H1 (cell line): ENCODE measurements around the gene MRPS6. TPM values are rescaled to one million over a fixed set of nuclear protein-coding genes. Genes with fewer than 3 reads are reported as not detected.
A peak's percentile ranks its signal among the peaks of the same experiment; 100 is the strongest.

Experiments used
- CTCF ChIA-PET: fragments of 300-600 bp; sonication (Branson Sonifier 250); formaldehyde crosslinking; loops from one replicate; lab custom pipeline; 2021; ENCODE audit not compliant: partially characterized antibody; lab: Charles Lee
- POLR2A ChIA-PET: fragments of 300-600 bp; sonication (Branson Sonifier 250); formaldehyde crosslinking; loops from one replicate; lab custom pipeline; 2021; ENCODE audit warnings: inconsistent platforms; ENCODE audit not compliant: partially characterized antibody; lab: Charles Lee
- DNase-seq, 2 experiments: peaks; one replicate each; pipeline versions ENCODE4 v3.0.0 to v3.0.0-alpha.2; 2010 to 2022; ENCODE audit warnings: low spot score in 2 of 2, low read depth in 1 of 2, mixed read lengths in 1 of 2
- FAIRE-seq: peaks from 2 replicates; lab custom pipeline; 2011; peaks lifted over from hg19 to GRCh38; lab: Jason Lieb, UNC
- H2AFZ ChIP-seq: 2 replicates; pipeline ENCODE4 v1.8.1; 2012; ENCODE audit warnings: low read length, inconsistent platforms
- H2AK5ac ChIP-seq: 2 replicates; pipeline ENCODE4 v1.6.1; 2013; ENCODE audit warnings: low read depth, low read length
- H2BK120ac ChIP-seq: replicated peaks from 2 replicates; pipeline ENCODE3; 2013; ENCODE audit warnings: low read depth, low read length, inconsistent platforms
- H2BK12ac ChIP-seq: 2 replicates; pipeline ENCODE4 v1.6.1; 2013; ENCODE audit warnings: low read depth, low read length
- H2BK15ac ChIP-seq: 2 replicates; pipeline ENCODE4 v1.6.1; 2013; ENCODE audit warnings: low read length
- H2BK20ac ChIP-seq: 2 replicates; pipeline ENCODE4 v1.6.1; 2013; ENCODE audit warnings: low read length
- H2BK5ac ChIP-seq: 2 replicates; pipeline ENCODE4 v1.6.1; 2013; ENCODE audit warnings: low read depth, low read length
- H3K14ac ChIP-seq: 2 replicates; pipeline ENCODE4 v1.6.1; 2013; ENCODE audit warnings: inconsistent platforms; ENCODE audit not compliant: insufficient read length
- H3K18ac ChIP-seq: 2 replicates; pipeline ENCODE4 v1.6.1; 2013; ENCODE audit warnings: low read length; ENCODE audit errors: extremely low read depth
- H3K23ac ChIP-seq: 2 replicates; pipeline ENCODE4 v1.6.1; 2013; ENCODE audit warnings: inconsistent platforms; ENCODE audit not compliant: insufficient read length
- H3K23me2 ChIP-seq: 2 replicates; pipeline ENCODE4 v1.6.1; 2013; ENCODE audit warnings: low read depth, low read length
- H3K27ac ChIP-seq: 2 replicates; pipeline ENCODE4 v1.6.1; 2011; ENCODE audit warnings: low read depth, low read length, inconsistent platforms
- H3K27me3 ChIP-seq, 4 experiments: replicated peaks in 1 of 4; 1 replicate in 1 of 4; 2 replicates in 3 of 4; pipeline versions ENCODE4 v1.6.1 to v1.8.1; 2011 to 2013; ENCODE audit warnings: low read length in 3 of 4, mild to moderate bottlenecking in 3 of 4, inconsistent platforms in 2 of 4, mixed read lengths in 2 of 4, moderate library complexity in 1 of 4; ENCODE audit not compliant: control insufficient read depth in 3 of 4, insufficient read depth in 3 of 4; ENCODE audit errors: extremely low read depth in 1 of 4
- H3K36me3 ChIP-seq, 4 experiments: 2 replicates each; pipeline versions ENCODE4 v1.6.1 to v1.8.1; 2011 to 2013; ENCODE audit warnings: mild to moderate bottlenecking in 4 of 4, low read length in 3 of 4, moderate library complexity in 2 of 4, control low read depth in 1 of 4, inconsistent platforms in 1 of 4; ENCODE audit not compliant: insufficient read depth in 4 of 4, control insufficient read depth in 2 of 4
- H3K4ac ChIP-seq: replicated peaks from 2 replicates; pipeline ENCODE3; 2013; ENCODE audit warnings: low read length, low read depth, mixed read lengths, inconsistent platforms; ENCODE audit not compliant: insufficient read length
- H3K4me1 ChIP-seq, 4 experiments: replicated peaks in 1 of 4; 1 replicate in 1 of 4; 2 replicates in 3 of 4; pipeline versions ENCODE4 v1.6.1 to v1.8.1; 2011 to 2013; ENCODE audit warnings: low read length in 3 of 4, inconsistent platforms in 2 of 4, mixed read lengths in 1 of 4; ENCODE audit not compliant: insufficient read depth in 4 of 4, control insufficient read depth in 3 of 4
- H3K4me2 ChIP-seq, 2 experiments: 2 replicates each; pipeline versions ENCODE4 v1.6.1 to v1.8.1; 2011 to 2013; ENCODE audit warnings: low read depth in 2 of 2, low read length in 2 of 2, control low read depth in 1 of 2, inconsistent platforms in 1 of 2, mild to moderate bottlenecking in 1 of 2; ENCODE audit not compliant: insufficient read depth in 1 of 2
- H3K4me3 ChIP-seq, 4 experiments: fragments of 200-600, 300-600 bp in 1 of 4; sonication (generic), shearing (Covaris generic), sonication (Bioruptor Twin) in 1 of 4; 2 replicates each; pipeline versions ENCODE4 v1.5.1 to v1.8.1; 2011 to 2016; ENCODE audit warnings: low read length in 4 of 4, low read depth in 3 of 4, control low read depth in 2 of 4, inconsistent platforms in 2 of 4, mild to moderate bottlenecking in 2 of 4, mixed read lengths in 1 of 4, moderate library complexity in 1 of 4; ENCODE audit not compliant: insufficient read depth in 2 of 4; ENCODE audit errors: extremely low read depth in 1 of 4
- H3K56ac ChIP-seq: replicated peaks from 2 replicates; pipeline ENCODE3; 2013; ENCODE audit warnings: low read depth, mild to moderate bottlenecking, mixed read lengths, low read length, inconsistent platforms; ENCODE audit not compliant: insufficient read length
- H3K79me1 ChIP-seq: 2 replicates; pipeline ENCODE4 v1.6.1; 2013; ENCODE audit warnings: low read depth, low read length, control low read depth
- H3K79me2 ChIP-seq, 2 experiments: 2 replicates each; pipeline versions ENCODE4 v1.6.1 to v1.8.1; 2012 to 2013; ENCODE audit warnings: low read length in 2 of 2, mild to moderate bottlenecking in 2 of 2, inconsistent platforms in 1 of 2; ENCODE audit not compliant: insufficient read depth in 2 of 2, control insufficient read depth in 1 of 2
- H3K9ac ChIP-seq, 4 experiments: replicated peaks in 1 of 4; 1 replicate in 1 of 4; 2 replicates in 3 of 4; pipeline versions ENCODE4 v1.6.1 to v1.8.1; 2011 to 2013; ENCODE audit warnings: low read depth in 3 of 4, low read length in 3 of 4, control low read depth in 2 of 4, mild to moderate bottlenecking in 2 of 4, moderate library complexity in 2 of 4, inconsistent platforms in 1 of 4; ENCODE audit errors: extremely low read depth in 1 of 4
- H3K9me3 ChIP-seq, 2 experiments: 2 replicates each; pipeline versions ENCODE4 v1.6.1 to v1.8.1; 2012 to 2013; ENCODE audit warnings: mild to moderate bottlenecking in 2 of 2, moderate library complexity in 2 of 2, control low read depth in 1 of 2, inconsistent platforms in 1 of 2, low read depth in 1 of 2, low read length in 1 of 2, mixed read lengths in 1 of 2; ENCODE audit not compliant: insufficient read depth in 2 of 2
- H4K20me1 ChIP-seq, 2 experiments: replicated peaks in 1 of 2; 2 replicates each; pipeline versions ENCODE3 to v1.8.1; 2011 to 2013; ENCODE audit warnings: inconsistent platforms in 2 of 2, low read length in 2 of 2, mild to moderate bottlenecking in 1 of 2; ENCODE audit not compliant: insufficient read depth in 2 of 2, control insufficient read depth in 1 of 2
- H4K5ac ChIP-seq: 2 replicates; pipeline ENCODE4 v1.6.1; 2013; ENCODE audit warnings: low read length, low read depth, mixed read lengths, inconsistent platforms; ENCODE audit not compliant: insufficient read length
- H4K8ac ChIP-seq: 2 replicates; pipeline ENCODE4 v1.8.0; 2013; ENCODE audit warnings: mild to moderate bottlenecking, moderate library complexity, low read length, inconsistent platforms; ENCODE audit not compliant: insufficient read depth; ENCODE audit errors: extremely low read depth
- H4K91ac ChIP-seq: replicated peaks from 2 replicates; pipeline ENCODE3; 2013; ENCODE audit warnings: low read length, mixed read lengths, inconsistent platforms; ENCODE audit not compliant: insufficient read length
- CHD2 ChIP-seq: IDR thresholded peaks from 2 replicates; pipeline ENCODE4 v1.6.1; 2012; ENCODE audit warnings: low read length, improper control_type of control experiment
- CTCF ChIP-seq, 3 experiments: IDR thresholded peaks; 1 replicate in 2 of 3; 2 replicates in 1 of 3; pipeline versions ENCODE4 v1.5.1 to v1.6.1; 2011; ENCODE audit warnings: low read length in 3 of 3, mild to moderate bottlenecking in 3 of 3, inconsistent platforms in 2 of 3, low read depth in 1 of 3, moderate library complexity in 1 of 3; ENCODE audit not compliant: insufficient read depth in 1 of 3; ENCODE audit errors: control extremely low read depth in 1 of 3
- RAD21 ChIP-seq, 2 experiments: IDR thresholded peaks in 1 of 2; conservative IDR thresholded peaks in 1 of 2; 2 replicates each; pipeline ENCODE4 v1.6.1; 2011; ENCODE audit warnings: low read depth in 2 of 2, low read length in 2 of 2, improper control_type of control experiment in 1 of 2, inconsistent platforms in 1 of 2, mild to moderate bottlenecking in 1 of 2, moderate library complexity in 1 of 2
- TAF7 ChIP-seq: optimal IDR thresholded peaks from 2 replicates; pipeline ENCODE3; 2011; ENCODE audit warnings: low read depth, mild to moderate bottlenecking, inconsistent platforms, low read length, moderate library complexity, borderline replicate concordance
- WGBS, 2 experiments: shearing (Covaris generic) in 1 of 2; methylation state at CpG; one replicate each; pipeline versions ENCODE4 v1.1.6 to v1.1.7; 2013 to 2015; ENCODE audit warnings: low lambda C conversion rate in 2 of 2, mixed read lengths in 2 of 2, inconsistent platforms in 1 of 2, low coverage in 1 of 2, missing lambda C conversion rate in 1 of 2; ENCODE audit not compliant: insufficient replicate concordance in 2 of 2, insufficient coverage in 1 of 2, insufficient read length in 1 of 2; ENCODE audit errors: extremely low coverage in 1 of 2, missing lambda C conversion rate in 1 of 2; 5-methylcytosine and 5-hydroxymethylcytosine counted together
- long read RNA-seq, 2 experiments: library from RNA in 1 of 2; library from capped mRNA in 1 of 2; stranded (forward); transcript quantifications; one replicate each; pipeline ENCODE4 v2.0.0, GENCODE V29; 2021; ENCODE audit warnings: inconsistent platforms in 1 of 2
- polyA minus RNA-seq, 3 experiments: library from RNA; depleted of rRNA, polyadenylated mRNA; stranded (reverse); fragments of >200 nt; gene quantifications; 1 replicate in 2 of 3; 2 replicates in 1 of 3; pipeline ENCODE4 v1.2.3, GENCODE V29; 2011
- polyA plus RNA-seq, 7 experiments: library from polyadenylated mRNA; depleted of rRNA in 3 of 7; stranded (reverse) in 5 of 7; unstranded in 2 of 7; fragments of >200 nt in 5 of 7; fragments of 200-250 nt in 2 of 7; gene quantifications; 1 replicate in 5 of 7; 2 replicates in 1 of 7; 4 replicates in 1 of 7; pipeline versions ENCODE4 v1.2.1 to v1.2.3, GENCODE V29; 2011 to 2013; ENCODE audit warnings: missing spikeins in 2 of 7, mixed read lengths in 2 of 7
- total RNA-seq: library from RNA; stranded (reverse); fragmentation: NEBNext Ultra II Directional; extraction: Animal tissue kit (Norgen Biotek cat#: 25700); gene quantifications from 2 replicates; pipeline ENCODE4 v1.2.1, GENCODE V29; 2021

MRPS6 gene
- 154 and 156 TPM in 2 replicates for total RNA-seq
- polyA plus RNA-seq (2011; rRNA removed), result 61.3 and 62.7 TPM in 2 replicates
- polyA plus RNA-seq (2011; cell fraction: cytosol; rRNA removed), result 69.0 TPM
- 30.3 TPM for polyA plus RNA-seq (2011; cell fraction: nucleus; rRNA removed)
- polyA plus RNA-seq (2012, experiment 1 of 2), result 92.0 to 134 TPM (median 121 TPM) in 4 replicates
- 158 TPM for polyA plus RNA-seq (2012, experiment 2 of 2)
- 171 TPM for polyA plus RNA-seq (2013, experiment 1 of 2)
- polyA plus RNA-seq (2013, experiment 2 of 2), result 185 TPM
- polyA minus RNA-seq (2011; rRNA and poly(A)+ RNA removed), result 17.3 and 19.4 TPM in 2 replicates
- 15.8 TPM for polyA minus RNA-seq (2011; cell fraction: cytosol; rRNA and poly(A)+ RNA removed)
- 33.2 TPM for polyA minus RNA-seq (2011; cell fraction: nucleus; rRNA and poly(A)+ RNA removed)
- long read RNA-seq, experiment 1, transcript MRPS6-204 (2 exons, 3,934 nt), result minor isoform, 13 of 195 reads
- long read RNA-seq, experiment 1, transcript MRPS6-201 (3 exons, 990 nt), result major isoform, 174 of 195 reads
- long read RNA-seq, experiment 1, partial matches to known transcripts, result 3 of 195 reads
- long read RNA-seq, experiment 1, other reads (novel, unspliced or antisense), result 4 of 195 reads
- long read RNA-seq, experiment 2, transcript MRPS6-201 (3 exons, 990 nt), result major isoform, 218 of 234 reads
- long read RNA-seq, experiment 2, partial matches to known transcripts, result 1 of 234 reads
- long read RNA-seq, experiment 2, other reads (novel, unspliced or antisense), result 10 of 234 reads

GRCh38 chr21:34073032-34073748, at the start of gene MRPS6, which contains the start of gene SLC5A3:
Gene MRPS6, plus strand, starts transcription at chr21:34073578. Its CDS starts 123 bp downstream, at chr21:34073701.
Gene SLC5A3, plus strand, starts transcription at chr21:34073578. Its CDS starts 21,621 bp downstream, at chr21:34095199.
- H3K14ac ChIP-seq, result no peak within 1 kb of the TSS
- peak within 1 kb of the TSS; percentile 91 for H3K18ac ChIP-seq
- H2AK5ac ChIP-seq, result no peak within 1 kb of the TSS
- H4K91ac ChIP-seq, result peak within 1 kb of the TSS; percentile 90
- 0 out of 2 replicates have a peak within 1 kb of the TSS, but pooled peaks have one; percentile 39 for H2BK20ac ChIP-seq
- H3K36me3 ChIP-seq, result peaks cover 0 to 1% (median 0%) of the 10 kb centered on the region in 4 experiments; a peak in 2 of 8 replicates
- H4K20me1 ChIP-seq, result peaks cover 9 to 20% of the 10 kb centered on the region in 2 experiments
- DNase-seq (peak; percentile 67 to 91), FAIRE-seq (no peak)
- no peak within 1 kb of the TSS for H3K23ac ChIP-seq
- WGBS, 2 experiments, result 2% methylated on average over 30 of the region's 104 CpGs; no CpG with 5 or more reads in 1 of the 2 experiments
- H3K23me2 ChIP-seq, result peaks cover 12% of the 10 kb centered on the region; the same call in 1 of the 2 replicates
- H3K4me2 ChIP-seq, result peak within 1 kb of the TSS; percentile 78 to 96
- peak within 1 kb of the TSS; percentile 69 for H4K5ac ChIP-seq
- POLR2A ChIA-PET, result interaction anchor here (0.7 to 2.6 kb wide), 27 partner anchors 10 to 281 kb away, joined by 3 to 19 read pairs (median 4); no protein-coding TSS in a partner anchor
- H3K27me3 ChIP-seq, result no peaks in the 10 kb centered on the region; a peak in 2 of 7 replicates
- H2BK15ac ChIP-seq, result peak within 1 kb of the TSS; percentile 99
- H3K9me3 ChIP-seq, result no peaks in the 10 kb centered on the region
- H2BK12ac ChIP-seq, result peak within 1 kb of the TSS; percentile 82
- peak within 1 kb of the TSS; percentile 79; the same call in 1 of the 2 replicates for H2BK5ac ChIP-seq
- no peaks in the 10 kb centered on the region; the same call in 1 of the 2 replicates for H3K79me1 ChIP-seq
- H2BK120ac ChIP-seq, result no peak within 1 kb of the TSS
- peak within 1 kb of the TSS; percentile 67 to 92 (median 76) for H3K4me3 ChIP-seq
- peak within 1 kb of the TSS; percentile 58 to 95 (median 74); a peak in 6 of 7 replicates for H3K9ac ChIP-seq
- peak within 1 kb of the TSS; percentile 43; the same call in 1 of the 2 replicates for H2AFZ ChIP-seq
- H4K8ac ChIP-seq, result peak within 1 kb of the TSS; percentile 95
- peak within 1 kb of the TSS; percentile 2 for H3K56ac ChIP-seq
- H3K4me1 ChIP-seq, result peaks cover 0 to 11% (median 3%) of the 10 kb centered on the region in 4 experiments; a peak in 6 of 7 replicates
- CTCF ChIA-PET, result interaction anchor here (0.5 to 2.3 kb wide), 17 partner anchors 10 to 1749 kb away, joined by 3 to 17 read pairs (median 3); no protein-coding TSS in a partner anchor
- peak within 1 kb of the TSS; percentile 65; the same call in 1 of the 2 replicates for H3K27ac ChIP-seq
- H3K79me2 ChIP-seq, result peaks cover 0 to 41% of the 10 kb centered on the region in 2 experiments; a peak in 3 of 4 replicates
- no peak within 1 kb of the TSS for H3K4ac ChIP-seq
- peak; percentile 64 for TF ChIP-seq TAF7
- TF ChIP-seq CTCF (IDR thresholded peaks at IDR 0.05; ENCODE audit: control extremely low read depth in 1 of 3, insufficient read depth in 1 of 3, low read depth in 1 of 3, low read length in 3 of 3), result peak; percentile 37 to 63 (median 53)
- peak; percentile 33 to 56 for TF ChIP-seq RAD21 (IDR thresholded peaks at IDR 0.05 in 1 of 2, conservative IDR thresholded peaks at IDR 0.05 in 1 of 2; ENCODE audit: low read depth in 2 of 2, low read length in 2 of 2)
- no peak for TF ChIP-seq CHD2
